Body of pancreas (tissue), 4 donors: ENCODE results near the gene CTTNBP2.

Experiments
- CTCF ChIP-seq, 7 experiments: fragments of 450-650 bp in 4 of 7; fragments of 200-600 bp in 3 of 7; sonication (generic) in 3 of 7; IDR thresholded peaks; one replicate each; pipeline ENCODE4 v1.5.1; 2016 to 2019; ENCODE audit warnings: antibody characterized with exemption in 7 of 7
- POLR2A ChIP-seq, 3 donors: fragments of 450-650 bp; IDR thresholded peaks; one replicate each; pipeline ENCODE4 v1.6.1; 2016; ENCODE audit warnings: antibody characterized with exemption in 3 of 3, mild to moderate bottlenecking in 2 of 3

- TF ChIP-seq CTCF (IDR thresholded peaks at IDR 0.05), result no peak
- TF ChIP-seq POLR2A (IDR thresholded peaks at IDR 0.05), result no peak
These were observed 207.2 kb downstream of the CTTNBP2 start for GRCh38 chr7:117666031-117666430.
